GM21447 (cell line): Measurements from ENCODE around the gene TMEM100.

ENCODE experiments used
- ATAC-seq: cut with Tn5 transposase; IDR thresholded peaks from one replicate; pipeline ENCODE4 v1.9.1; 2021; ENCODE audit not compliant: unreplicated experiment

TMEM100 gene, protein sequence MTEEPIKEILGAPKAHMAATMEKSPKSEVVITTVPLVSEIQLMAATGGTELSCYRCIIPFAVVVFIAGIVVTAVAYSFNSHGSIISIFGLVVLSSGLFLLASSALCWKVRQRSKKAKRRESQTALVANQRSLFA

DNA sequence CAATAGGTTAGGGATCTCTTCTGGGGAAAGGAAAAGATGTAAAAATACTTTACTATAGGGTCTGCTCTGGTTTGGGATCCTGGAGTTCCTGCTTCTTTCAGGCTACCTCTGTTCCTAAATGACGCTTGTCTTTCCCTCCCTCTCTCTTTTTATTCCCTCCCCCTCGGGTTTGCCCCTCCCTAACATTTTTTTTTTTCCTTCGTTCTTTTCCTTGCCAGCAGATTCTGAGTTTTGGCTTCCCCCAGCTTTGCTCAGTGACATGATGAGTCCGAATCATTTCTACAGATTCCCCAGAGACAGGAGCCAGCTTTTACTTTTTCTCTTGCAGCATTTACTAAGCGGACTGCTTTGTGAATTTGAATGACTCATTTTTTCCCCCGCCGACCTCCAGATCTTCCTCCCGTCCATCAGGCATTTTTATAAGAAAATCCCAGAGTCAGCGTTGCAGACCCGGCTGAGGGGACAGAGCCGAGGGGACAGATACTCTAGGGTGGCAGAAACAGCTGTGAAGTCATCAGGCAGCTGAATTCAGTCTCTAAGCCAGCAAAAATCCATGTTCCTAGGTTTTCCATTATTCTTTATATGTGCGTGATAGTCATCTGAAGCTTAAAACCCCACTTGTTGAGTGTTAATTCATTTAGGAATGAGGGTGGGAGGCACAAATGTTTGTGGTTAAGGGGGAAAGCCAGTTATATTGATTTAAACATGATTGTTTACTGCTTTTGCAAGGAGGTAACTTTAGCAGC is at the start of gene TMEM100:
Gene TMEM100 (minus strand): TSS at position 123 of the 746 bp plus-strand sequence. CDS start 1,794 bp downstream, outside the sequence.
- no peak for ATAC-seq

DNA sequence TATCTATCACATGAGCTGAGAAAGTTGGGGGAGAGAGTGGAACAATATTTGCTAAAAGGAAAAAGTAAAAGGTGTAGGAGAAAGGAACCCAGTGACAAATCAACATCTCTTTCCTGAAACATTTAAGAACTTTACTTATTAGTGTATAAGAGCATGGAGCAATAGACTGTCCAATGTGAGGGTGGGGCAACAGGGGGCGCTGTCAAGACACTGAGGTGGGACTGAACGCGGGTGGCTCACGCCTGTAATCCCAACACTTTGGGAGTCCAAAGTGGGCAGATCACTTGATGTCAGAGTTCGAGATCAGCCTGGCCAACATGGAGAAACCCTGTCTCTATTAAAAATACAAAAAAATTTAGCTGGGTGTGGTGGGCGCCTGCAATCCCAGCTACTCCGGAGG is 49.4 kb upstream of the TMEM100 start:
- ATAC-seq, result no peak

DNA sequence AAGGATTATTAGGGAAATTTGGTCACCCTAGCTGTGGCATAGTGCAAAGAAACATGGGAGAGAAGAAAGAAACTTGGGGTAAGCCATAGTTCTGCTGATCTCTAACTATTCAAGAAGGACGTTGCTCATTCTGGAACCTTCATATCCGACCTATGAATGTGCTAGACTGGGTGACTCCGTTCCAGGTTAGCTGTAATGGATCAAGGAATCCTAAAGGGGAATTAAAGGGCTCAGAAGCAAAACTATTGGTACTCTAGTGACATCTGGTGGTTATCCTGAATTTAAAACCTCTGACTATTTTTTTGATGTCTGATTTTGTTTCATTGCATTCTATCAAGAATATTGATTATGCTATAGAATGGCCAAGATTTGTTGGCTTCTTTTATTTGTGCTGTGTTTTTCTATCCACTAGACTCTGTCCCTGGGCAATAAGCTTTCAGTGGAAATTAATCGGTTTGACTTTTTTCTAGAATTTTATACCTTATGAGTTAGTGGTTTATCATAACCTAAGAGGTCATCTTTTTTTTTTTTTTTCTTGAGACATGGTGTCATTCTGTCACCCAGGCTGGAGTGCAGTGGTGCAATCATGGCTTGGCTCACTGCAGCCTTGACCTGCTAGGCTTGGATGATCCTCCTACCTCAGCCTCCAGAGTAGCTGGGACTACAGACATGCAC is 47.7 kb upstream of the TMEM100 start:
- no peak for ATAC-seq

DNA sequence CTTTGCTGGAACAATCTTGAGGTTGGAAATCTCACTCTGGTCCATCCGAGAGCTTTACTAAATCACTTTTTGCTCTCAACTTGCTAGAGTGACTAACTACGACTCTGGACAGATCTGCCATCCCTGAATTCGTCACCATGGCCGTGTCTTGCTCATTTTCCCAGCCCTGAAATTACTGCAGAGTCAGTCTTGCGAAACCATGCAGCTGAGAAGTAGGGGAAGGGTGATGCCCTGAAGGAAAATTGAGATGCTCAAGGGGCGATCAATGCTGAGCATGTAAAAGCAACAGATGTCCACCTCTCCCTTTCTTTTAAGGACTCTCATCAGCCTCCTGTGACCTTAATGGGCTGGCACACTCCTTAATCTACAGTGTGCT is 46.9 kb upstream of the TMEM100 start:
- no peak for ATAC-seq

DNA sequence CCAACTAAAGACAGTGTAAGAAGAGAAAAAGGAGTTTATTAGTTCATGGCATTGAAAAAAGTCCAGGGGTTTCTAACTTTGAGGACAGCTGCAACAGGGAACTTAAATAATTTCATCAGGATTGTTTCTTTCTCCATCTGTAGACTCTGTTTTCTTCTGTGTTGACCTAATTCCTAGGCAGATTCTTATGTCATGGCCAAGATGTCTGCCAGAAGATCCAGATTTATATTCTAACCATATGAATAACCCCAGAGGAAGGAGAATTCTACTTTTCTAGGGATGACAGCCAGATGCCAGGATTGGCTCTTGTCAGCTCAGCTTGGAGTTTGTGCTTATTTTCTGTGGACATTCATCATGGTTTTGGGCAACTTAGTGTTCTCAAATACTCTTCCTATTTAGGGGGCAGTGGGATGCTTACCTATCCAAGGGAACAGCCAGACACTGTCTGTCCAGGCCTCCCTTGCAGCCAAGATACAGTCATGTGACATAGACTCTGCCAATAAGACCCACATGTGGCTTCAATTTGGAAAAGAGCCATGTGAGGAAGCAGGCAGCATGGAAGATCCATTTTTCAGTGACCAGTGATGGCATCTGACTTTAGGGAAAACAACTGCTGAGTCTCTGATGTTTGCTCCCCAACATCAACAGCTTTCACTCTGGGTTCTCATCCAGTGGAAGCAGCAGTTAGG is 46.4 kb upstream of the TMEM100 start:
- no peak for ATAC-seq

DNA sequence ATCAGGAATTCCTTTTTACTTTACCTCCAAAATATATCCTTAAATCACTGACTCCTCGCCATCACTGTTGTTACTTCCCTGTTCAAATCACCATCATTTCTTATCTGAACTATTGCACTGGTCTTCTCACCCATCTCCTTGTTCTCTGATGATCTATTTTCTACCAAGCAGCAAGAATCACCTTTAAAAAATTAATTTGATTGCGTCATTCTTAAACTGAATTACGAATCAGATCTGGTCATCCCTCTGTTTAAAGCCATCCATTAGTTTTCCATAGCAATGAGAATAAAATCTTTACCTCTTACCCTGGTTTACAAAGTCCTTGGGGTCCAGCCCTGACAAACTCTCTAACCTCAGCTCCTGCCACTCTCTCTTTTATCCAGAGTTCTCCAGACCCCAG is 42.8 kb upstream of the TMEM100 start:
- ATAC-seq, result no peak

DNA sequence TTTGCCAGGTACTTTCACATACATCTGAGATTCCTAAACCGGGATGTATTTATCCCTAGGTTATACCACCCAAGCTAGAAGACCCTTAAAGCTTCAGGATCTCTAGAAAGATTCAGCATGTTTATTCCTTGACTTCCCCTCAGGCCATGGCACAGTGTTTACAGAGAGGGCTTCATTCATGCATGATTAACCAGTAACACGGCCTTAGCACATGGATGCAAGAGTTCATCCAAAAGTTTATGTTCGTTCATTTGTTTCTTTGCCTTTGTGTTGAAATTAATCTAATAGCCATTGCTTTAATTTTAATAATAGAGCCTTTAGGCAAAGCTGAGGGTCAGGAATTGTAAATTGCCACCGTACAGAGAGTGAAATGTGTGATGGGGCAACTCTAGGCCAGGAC is 41.9 kb upstream of the TMEM100 start:
- ATAC-seq, result no peak

DNA sequence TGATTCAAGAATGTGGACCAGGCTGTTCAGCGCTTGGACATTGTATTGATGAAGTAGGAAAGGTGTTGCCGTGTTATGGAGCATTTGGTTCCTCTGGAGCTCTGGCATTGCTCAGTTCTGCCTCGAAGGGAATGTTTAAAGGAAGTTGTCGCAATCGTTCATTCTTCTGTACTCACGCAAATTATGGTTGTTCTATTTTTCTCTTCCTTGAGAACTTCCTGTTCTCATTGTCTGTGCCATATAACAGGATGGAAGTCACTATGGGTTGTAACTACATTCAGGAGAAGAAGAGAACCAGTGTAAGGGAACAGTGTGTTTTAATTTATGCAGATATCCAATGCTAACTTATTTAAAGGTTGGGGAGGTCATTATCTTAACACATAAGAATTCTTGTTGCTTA is 41.2 kb upstream of the TMEM100 start:
- no peak for ATAC-seq

DNA sequence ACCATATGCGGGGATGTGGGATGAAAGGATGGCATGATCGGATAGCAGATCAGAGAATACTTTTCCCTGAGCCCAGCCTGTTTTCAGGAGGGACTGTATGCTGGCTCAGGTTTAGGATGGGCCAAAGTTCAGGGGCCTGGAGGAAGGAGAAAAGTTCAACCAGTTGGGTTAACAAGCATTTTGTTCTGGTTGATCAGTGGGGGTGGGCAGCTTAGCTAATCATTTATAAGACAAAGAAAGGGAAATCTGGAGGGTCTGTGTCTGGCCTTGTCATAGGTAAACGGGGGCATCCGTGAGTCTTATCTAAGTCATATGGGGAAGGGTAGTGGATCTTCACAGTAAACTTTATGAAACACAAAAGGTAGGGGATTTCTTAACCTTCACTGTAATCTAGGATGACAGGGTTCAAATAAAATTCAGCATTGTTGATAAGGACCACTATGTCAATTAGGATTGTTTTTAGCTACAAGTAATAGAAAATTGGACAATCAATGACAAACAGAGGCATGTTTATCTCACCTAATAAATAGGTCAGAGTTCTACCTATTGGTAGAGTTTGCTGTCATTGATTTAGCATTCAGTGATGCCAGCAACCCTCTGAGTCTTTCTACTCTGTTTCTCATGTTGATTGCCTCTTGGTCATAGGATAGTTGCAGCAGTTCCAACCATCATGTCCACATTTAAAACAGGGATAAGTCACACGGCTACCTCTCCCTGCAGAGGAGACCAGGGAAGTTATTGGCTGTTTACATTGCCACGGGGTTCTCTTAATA is 39.6 kb upstream of the TMEM100 start:
- ATAC-seq, result no peak

DNA sequence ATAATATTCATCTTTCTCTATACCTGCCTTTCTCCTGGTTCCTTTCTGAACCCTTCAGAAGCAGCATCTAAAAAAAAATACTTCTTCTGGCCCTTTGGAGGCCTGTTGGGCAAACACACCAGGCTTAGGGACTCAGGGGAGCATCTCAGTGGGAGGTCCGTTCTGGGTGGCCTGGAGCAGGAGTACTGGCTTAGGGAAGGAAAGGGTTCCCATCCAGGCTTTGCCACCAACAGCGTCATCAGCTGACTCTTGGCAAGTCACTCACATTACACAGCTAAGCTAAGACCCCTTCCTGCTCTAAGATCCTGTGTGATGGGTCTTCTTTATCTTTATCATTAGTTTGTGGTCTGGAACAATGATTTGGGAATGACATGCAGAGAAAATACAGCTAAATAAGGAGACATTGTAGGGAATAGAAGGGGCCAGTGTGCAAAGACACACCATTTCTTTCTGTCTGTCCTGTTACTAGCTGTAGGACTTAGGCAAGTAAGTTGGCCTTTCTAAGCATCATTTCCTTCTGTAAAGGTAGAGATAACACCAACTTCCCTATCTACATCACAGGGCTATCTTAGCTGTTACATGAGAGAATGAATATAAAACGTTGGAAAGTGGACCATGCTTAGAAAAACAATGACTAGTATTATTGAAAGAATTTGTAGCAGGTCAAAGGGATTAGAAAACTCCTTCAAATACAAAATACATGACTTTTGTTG is 38.1 kb upstream of the TMEM100 start:
- ATAC-seq, result no peak

DNA sequence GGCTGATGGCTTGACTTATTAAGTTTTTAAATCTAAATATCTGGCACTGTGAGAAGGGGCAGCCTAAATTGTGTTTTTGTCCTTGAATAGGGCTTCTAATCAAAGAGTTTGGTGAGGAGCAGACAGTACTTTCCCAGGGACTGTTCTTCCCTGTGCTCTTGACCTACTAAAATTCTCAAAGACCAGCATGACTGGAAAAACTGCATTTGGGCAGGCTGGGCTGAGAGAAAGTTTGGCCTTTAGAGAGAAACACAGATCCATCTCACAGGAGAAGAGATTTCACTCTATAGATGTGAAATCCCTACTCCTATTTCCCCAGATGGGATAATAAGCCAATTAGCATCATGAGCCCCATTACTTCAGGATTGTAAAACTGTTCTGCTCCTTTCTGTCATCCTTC is 35.5 kb upstream of the TMEM100 start:
- ATAC-seq, result no peak

DNA sequence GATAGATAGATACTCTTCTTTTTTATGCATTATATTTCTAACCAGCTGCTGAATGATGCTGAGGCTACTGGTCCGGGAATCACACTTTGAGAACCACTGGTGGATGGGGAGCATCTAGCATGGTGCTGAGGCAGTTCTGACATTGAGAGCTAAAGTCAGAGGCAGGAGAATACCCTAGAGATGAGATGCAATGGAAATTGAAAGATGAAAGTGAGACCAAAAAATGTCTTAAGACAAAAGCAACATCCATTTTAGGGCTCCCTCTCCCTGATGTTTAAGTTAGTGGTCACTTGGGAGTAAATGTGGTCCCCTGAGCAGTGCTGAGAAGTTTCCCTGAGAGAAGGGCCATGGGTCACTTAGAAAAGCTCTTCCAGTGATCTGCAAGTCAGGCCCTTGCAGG is 35.0 kb upstream of the TMEM100 start:
- ATAC-seq, result no peak

DNA sequence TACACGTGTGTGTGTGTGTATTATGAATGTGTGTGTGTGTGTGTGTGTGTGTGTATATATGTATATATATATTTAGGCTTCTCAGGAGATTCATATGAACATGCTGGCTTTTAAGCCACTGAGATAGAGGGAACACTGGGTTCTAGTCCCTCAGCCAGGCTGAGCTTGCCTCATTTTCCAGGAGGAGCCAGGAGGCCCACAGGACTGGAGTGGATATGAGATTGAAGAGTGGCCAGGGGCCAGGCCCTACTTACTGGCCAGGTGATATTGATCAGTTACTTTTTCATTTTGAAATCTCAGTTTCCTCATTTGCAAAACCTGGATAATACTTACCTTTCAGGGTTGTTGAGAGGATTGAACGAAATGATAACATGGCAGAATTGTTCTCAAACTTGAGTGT is 34.0 kb upstream of the TMEM100 start:
- ATAC-seq, result no peak

DNA sequence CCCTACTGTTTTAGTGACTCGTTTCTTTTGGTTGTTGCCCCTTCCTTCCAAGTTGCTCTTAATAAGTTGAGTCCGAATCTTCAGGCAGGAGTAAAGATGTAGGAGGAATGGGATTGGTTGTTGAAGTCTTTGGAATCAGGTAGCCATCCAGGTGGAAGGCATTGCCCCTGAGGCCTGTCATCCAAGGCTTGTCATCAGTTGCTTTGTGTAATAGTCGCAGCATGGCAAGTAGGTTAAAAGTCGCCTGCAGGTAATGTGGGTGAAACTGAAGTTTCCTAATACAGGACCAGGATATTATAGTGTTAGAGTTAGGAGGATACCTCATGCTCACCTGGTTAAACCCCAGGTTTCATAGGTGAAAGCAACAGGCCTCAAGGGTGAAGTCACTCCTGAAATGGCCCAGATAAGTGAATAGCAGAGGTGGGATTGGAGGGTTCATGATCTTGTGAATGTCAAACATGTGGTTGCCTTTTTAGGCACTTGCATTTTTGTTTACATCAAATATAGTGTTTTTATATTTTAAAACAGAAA is 29.1 kb upstream of the TMEM100 start:
- ATAC-seq, result no peak

DNA sequence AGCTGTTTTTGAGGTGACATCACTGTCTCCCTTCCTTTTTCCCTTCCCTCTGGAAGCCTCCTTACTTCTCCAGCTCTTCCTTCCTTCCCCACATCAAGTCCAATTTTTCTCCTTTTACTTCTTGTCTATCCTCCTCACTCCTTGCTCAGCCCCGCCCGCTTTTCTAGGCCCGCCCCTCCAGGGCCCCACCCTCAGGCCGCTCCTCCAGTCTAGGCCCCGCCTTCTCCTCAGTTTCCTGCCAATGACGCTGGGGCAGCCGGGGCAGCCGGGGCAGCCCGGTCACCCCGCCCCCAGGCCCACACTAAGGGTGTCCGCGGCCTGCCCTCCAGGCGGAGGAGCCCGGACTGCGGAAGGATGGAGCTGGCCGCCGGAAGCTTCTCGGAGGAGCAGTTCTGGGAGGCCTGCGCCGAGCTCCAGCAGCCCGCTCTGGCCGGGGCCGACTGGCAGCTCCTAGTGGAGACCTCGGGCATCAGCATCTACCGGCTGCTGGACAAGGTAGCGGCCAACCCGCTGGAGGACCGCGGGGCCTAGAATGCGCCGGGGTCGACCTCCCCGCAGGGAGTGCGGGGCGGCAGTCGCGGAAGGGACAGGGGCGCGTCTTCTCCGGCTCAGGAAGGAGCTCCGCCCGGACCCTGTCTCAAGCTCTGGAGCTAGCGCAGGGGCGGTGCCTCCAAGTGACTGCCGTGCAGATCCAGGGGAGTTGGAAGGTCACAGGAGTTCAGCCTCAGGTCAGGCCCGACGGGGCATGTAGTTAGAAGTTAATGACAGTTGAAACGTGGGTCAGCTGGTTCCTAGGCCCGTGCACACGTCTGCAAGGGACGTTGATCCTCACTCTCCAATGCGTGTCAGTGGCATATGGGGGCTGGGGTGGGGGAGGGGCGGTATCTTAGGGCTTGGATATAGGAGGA is 28.3 kb upstream of the TMEM100 start, which contains the start of gene PCTP:
Gene PCTP (plus strand): TSS at position 302 of the 908 bp plus-strand sequence. CDS start 53 bp downstream, at position 355.
- ATAC-seq, result peak; percentile 99

DNA sequence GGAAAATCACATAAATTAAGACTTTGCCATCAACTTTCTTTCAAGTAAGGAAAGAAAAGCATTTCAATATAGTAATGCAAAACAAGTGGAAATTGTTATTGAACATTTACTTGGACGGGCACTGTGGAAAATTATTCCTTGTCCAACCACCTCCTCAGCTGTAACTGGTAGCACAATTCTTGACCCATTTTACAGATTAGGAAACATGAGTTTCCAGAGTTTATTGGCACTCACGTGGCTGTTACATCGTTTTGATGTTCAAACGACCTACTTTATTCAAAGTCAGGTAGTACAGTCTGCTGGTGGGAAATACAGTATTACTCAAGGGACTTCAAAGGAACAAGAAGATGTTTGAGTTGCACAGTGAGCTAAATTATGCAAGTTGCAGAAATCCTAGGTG is 27.3 kb upstream of the TMEM100 start:
- no peak for ATAC-seq

DNA sequence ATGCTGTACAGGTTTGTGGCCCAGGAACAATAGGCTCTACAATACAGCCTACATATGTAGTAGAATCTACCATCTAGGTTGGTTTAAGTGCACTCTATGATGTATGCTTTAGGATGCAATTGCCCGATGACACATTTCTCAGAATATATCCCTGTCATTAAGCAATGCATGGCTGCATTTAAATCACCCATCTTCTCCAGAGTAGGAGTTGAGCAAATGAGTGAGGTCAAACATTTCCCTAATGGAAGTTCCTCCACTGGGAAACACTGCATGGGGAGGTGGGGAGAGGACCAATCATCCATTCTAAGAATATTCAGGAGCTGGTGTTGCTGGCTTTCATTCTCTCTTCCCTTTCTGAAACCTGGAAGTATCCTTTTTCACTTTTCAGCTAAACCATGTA is 26.2 kb upstream of the TMEM100 start:
- ATAC-seq, result no peak

DNA sequence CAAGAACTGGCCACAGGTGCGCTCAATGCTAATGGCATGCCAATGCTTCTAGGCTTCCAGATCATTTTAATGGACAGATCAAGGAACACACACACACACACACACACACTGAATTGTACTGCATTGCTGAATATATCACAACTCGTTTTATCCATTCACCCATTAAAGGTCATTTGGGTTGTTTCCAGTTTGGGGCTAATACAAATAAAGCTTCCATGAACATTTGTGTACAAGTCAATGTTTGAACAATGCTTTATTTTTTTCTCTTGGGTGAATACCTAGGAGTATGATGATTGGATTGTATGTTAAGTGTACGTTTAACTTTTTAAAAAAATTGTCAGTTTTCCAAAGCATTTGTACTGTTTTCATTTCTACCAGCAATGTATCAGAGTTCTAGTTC is 24.5 kb upstream of the TMEM100 start:
- no peak for ATAC-seq

DNA sequence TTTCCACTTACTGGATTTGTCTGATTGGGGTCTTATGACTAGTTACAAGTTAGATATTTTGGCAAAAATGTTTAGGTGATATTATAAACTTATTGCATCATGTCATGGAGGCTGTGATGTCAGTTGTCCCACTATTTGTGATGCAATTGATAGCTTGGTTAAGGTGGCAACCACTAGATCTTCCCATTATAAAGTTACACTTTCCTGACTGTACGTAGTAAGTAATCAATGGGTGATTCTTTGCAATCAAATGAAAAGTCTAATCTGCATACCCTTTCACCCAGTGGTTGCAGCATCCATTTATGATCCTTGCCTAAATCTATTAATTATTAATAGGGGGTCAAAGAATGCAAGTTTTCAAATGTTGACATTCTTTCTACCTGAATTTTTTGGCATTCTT is 23.8 kb upstream of the TMEM100 start:
- no peak for ATAC-seq
